22Rv1 (cell line): Measurements from ENCODE around the gene OPRD1.

Source experiments
- CTCF ChIP-seq: fragments of 450-650 bp; IDR thresholded peaks from 2 replicates; pipeline ENCODE4 v1.5.1; 2017; ENCODE audit warnings: mild to moderate bottlenecking
- ZFX ChIP-seq: fragments of 450-650 bp; IDR thresholded peaks from 2 replicates; pipeline ENCODE4 v1.6.1; 2017; ENCODE audit warnings: antibody characterized with exemption, borderline replicate concordance

- TF ChIP-seq CTCF: no peak
- TF ChIP-seq ZFX: no peak
These were observed 41.2 kb downstream of the OPRD1 start for GRCh38 chr1:28853093-28853742.
